NCI-H526 treated with DMSO at 0.1 percent for 48 hours (cell line): ENCODE data around the gene EPHA1.

ENCODE experiments used
- DNase-seq: peaks from one replicate; lab custom pipeline; 2025; lab: John Stamatoyannopoulos, UW

Gene EPHA1

GRCh38 chr7:143346018-143346417, 62.6 kb downstream of the EPHA1 start:
- DNase-seq: no peak

GRCh38 chr7:143345428-143345900, 63.2 kb downstream of the EPHA1 start:
- peak; percentile 34 for DNase-seq

- no peak for DNase-seq
Observed at GRCh38 chr7:143343596-143343995, 65.1 kb downstream of the EPHA1 start.

GRCh38 chr7:143341842-143342241, 66.8 kb downstream of the EPHA1 start:
- DNase-seq: no peak
